CD4-positive, alpha-beta T cell treated with Interferon gamma for 1 hour (primary cell): ENCODE measurements around the gene WDR27.

Source experiments
- DNase-seq: peaks from one replicate; pipeline ENCODE4 v3.0.0-alpha.2; 2020

The WDR27 gene

DNA sequence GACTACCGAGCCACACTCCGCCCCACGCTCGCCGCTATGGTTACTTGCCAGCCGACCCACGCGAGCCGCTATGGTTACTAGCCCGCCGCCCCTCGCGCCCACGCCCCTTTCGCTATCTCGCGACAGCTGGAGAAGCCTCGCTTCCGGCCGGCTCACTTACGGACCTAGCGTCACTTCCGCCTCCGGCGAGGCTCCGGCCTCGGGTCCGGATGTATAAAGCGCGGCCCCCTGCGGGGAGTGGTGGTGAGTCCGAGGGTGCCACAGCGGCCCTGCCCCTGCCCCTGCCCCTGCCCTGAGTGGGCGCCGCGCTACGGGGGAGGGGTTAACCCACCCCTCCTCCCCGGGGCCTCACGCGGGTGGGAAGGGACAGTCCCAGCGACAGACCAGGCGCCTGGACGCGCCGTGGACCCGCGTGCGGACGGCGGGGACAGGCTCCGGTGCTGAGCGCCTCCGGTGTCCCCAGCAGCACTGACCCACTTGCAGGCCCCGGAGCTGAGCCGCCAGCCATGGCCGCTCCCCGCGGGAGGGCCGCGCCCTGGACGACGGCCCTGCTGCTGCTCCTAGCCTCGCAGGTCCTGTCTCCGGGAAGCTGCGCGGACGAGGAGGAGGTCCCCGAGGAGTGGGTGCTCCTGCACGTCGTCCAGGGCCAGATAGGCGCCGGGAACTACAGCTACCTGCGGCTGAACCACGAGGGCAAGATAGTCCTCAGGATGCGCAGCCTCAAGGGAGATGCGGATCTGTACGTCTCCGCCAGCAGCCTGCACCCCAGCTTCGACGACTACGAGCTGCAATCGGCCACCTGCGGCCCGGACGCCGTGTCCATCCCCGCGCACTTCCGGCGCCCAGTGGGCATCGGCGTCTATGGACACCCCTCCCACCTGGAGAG lies at the start of gene WDR27, which contains the start of gene C6orf120:
TSS of gene WDR27 (minus strand) at position 76 of the 886 bp plus-strand sequence. CDS start 13,024 bp downstream, outside the sequence.
TSS of gene C6orf120 (plus strand) at position 173 of the 886 bp plus-strand sequence. CDS start at position 507, 334 bp downstream.
- peak; percentile 97 for DNase-seq

DNA sequence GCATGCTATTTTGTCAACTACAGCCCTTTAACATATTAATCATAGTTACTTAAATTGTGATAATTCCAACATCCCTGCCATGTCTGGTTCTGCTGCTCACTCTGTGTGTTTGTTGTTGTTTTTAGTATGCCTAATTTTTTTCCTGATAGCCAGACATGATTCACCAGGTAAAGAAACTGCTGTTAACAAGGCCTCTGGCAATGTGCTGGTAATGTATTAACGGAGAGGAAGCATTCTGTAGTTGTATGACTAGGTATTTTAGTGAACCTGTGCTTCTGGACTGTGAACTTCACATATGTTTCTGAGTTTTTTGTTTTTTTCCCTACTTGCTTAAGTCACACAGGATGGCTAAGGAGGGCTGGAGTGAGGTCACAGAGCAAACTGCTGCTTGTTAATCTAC lies 44.7 kb upstream of the WDR27 start:
- no peak for DNase-seq

DNA sequence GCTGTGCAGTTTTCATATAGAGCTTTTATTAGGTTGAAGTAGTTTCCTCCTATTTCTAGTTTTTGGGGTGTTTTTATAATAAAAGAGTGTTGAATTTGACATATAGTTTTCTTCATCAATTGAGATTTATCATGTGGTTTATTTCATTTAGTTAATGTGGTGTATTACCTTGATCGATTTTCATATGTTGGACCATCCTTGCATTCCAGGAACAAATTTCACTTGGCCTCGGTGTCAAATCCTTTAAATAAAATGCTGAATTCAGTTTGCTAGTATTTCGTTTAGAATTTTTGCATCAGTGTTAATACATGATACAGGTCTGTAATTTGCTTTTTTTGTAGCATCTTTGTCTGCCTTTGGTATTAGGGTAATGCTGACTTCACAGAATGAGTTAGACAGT lies 43.6 kb upstream of the WDR27 start:
- no peak for DNase-seq

DNA sequence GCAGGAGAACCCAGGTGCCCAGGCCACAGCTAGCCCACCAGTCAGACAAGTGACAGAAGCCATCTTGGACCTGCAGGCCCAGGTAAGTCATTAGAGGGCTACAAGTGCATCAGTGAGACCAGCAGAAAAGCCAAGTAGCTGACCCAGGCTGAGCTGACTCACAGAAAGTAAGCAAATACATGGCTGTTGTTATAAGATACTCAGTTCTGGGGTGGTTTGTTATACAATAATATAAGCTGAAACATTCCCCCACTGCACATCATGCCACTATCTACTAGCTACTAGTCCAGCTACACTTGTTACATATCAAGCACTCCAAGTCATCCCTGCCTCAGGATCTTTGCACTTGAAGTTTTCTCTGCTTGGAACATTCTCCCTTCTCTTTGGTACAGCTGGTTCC lies 39.5 kb upstream of the WDR27 start:
- no peak for DNase-seq

DNA sequence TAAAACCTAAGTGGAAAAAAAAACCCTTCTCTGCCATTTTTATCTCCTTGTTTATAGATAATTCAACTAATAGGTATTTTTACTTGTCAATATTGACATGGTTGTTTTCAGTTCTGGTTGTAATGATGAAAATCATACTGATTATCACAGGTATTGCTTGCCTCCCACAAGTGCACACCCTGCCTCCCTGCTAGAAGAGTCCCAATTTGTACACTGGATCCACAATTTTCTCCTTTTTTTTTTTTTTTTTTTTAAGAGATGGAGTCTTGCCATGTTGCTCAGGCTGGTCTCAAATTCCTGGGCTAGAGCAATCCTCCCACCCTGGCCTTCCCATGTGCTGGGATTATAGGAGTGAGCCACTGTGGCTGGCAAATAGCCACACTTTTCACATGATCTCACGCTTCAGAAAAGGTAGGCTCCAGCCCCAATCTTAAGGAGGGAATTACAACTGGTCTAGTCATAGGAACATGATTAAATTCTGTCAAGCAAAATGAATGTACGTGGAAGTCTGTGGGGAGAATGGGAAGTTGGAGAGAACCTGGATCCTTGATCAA lies 37.2 kb upstream of the WDR27 start:
- no peak for DNase-seq

DNA sequence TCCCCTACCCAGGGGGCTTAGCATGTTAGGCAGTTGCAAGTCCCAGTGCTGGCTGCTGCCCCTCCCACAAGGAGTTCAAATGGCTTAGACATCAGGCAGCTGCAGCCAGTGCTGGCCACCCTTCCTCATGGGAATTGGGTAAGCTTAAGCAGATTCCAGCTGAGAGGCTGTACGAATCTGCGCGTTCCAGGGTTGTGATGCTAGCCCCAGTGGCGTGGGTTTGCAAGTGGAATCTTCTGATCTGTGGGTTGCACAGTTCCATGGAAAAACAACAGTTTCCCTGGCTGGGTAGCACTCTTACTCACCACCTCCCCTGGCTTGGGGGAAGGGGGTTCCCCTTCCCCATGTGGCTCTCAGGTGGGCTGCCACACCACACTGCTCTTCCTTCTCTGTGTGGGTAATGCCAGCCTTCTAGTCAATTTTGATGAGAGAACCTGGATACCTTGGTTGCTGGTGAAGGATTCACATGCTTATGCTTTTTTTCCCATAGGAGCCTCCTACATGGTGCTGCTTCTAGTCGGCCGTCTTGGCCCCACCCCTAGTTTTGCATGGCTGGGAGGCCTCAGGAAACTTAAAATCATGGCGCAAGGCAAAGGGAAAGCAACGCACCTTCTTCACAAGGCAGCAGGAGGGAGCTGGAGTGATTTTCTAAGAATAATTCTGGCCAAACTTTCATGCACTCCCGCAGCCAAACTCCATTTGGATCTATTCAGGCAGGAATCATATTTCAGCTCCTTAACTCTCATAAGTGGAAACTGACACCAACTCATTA lies 36.6 kb upstream of the WDR27 start:
- no peak for DNase-seq

DNA sequence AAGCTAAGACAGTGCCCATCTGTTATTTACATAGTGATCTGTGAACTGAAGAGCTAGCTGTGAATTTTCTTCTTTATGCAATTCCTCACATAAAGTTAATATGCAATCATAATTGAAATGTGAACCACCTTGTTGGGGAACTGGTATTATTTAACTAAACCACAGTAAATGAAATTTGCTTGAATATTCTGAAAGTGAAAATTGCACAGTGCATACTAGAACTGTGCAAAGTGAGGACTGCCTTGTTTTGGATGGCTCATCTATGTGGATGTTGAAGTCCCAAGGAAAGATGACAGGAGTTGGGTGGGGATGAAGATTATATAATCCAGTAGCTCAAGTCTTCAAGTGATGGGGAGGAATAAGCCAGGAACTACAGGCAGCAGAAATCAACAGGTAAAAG lies 28.1 kb upstream of the WDR27 start:
- DNase-seq = no peak

DNA sequence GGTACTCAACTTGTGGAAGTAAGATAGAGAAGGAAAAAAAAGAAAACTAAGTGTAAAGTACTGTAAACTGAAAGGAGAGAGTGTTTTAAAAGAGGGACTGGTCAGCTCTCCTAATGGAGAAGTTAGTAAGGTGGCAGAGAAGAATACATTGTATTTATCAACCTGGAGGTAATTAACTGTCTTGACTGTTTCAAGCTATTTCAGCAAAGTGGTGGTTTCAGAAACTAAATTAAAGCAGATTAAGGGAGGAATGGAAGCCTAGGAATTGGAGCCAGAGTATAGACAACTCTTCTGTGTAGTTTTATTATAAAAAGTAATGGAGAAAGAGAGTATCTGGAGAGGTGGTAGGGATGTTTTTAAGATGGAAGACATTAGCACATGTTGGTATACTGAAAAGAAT lies 25.1 kb upstream of the WDR27 start:
- DNase-seq = no peak

DNA sequence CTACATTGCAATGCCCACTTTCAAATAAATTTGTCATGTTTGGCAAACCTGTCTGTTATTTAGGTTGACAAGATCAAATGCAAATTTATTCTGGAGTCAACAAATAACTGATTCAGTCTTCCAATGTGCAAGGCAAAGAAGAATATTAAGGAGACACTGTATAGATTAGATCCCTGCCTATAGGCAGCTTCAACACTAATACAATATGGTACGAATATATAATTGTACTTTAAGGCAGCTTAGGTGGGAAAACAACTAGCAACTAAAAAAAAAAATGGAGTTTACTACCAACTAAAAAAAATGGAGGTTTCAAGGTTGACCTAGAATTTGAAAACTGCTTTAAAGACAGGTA lies 24.2 kb upstream of the WDR27 start:
- DNase-seq = no peak

DNA sequence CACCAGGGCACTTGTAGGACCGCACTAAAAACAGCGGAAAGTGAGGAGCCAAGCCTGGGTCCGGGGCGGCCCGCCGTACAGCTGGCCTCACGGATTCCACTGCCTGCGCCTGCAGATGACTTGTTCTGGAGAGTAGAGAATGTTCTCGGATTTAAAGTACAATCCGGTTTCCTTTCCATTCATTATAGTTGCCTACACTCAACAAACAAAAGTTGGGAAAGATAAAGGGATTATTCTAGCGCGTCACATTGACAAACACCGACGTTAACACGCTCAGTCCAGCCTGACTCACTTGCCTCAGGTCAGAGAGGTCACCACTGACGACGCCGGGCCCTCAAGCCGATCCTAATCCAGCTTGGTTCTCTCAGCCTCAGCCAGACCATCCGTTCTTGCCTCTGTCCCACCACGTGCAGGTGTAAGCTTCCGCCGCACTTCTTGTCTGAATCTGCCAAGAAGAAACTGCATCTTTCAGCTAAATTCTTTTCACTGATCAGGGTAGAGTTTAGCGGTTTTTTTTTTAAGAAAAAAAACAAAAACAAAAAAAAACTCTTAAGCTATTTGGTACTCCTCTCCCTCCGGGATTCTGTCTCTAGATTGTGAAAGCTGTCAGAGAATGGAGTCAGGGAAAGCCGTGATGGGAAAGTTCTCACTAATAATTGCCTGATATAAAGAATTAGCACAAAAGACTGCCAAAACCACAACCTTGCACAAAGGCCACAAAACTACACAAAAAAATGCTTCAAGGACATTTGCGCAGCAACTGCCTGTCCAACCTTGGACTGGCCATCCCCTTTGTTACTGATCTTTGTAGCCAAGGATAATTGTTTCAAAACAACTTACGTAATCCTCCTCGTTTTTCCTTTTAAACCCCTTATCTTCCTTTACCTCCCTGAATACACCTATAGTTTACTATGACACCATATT lies 23.6 kb upstream of the WDR27 start:
- DNase-seq = peak; percentile 34

DNA sequence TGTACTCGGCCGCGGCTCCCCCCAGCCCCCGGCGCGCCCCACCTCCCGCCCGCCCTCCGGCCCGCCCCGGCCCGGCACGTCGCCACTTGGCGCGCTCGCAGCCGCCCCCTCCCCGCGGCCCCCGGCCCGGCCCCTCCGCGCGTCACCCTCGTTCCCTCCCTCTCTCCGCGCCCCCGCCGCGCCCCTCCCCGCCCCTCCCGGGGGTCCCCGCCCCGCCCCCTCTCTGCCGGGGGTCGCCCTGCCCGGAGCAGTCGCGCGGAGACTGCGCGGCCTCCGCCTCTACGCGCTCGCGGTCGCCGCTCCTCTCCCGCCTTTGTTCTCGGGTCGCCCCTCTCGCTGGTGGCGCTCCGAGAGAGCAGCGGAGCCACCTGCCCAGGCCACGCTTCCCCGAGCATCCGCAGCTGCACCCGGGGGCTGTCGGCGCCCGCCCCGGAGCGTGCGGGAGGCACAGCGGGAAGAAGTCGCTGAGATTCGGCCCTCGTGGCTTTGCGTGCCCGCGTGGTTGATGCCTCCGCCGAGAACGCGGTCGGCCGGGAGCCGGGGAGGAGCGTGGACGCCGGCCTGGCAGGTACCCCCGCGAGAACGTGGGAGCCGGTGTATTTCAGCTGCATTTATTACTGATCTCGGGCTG lies 22.8 kb upstream of the WDR27 start, which contains the start of gene PHF10:
TSS of gene PHF10 (minus strand) at position 7 of the 631 bp plus-strand sequence. CDS start 569 bp downstream, outside the sequence.
- peak; percentile 69 for DNase-seq

DNA sequence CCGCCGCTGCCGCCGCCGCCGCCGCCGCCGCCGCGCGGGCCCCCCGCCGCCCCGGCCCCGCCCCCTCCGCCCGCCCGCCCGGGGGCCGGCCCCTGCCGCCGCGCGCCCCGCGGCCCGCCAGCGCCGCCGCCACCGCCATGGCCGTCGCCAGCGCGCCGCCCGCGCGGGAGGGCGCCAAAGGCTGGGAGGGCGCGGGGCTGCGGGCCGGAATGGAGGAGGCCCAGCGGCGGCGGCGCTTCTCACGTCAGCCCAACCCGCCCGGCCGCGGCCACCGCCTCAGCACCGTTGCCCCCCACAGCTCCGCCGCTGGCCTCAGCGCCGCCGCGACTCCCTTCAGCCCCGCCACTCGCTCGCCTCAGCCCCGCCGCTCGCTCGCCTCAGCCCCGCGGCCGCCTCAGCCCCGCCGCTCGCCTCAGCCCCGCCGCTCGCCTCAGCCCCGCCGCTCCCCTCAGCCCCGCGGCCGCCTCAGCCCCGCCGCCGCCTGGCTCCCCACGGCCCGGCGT lies 22.2 kb upstream of the WDR27 start:
- peak; percentile 23 for DNase-seq

DNA sequence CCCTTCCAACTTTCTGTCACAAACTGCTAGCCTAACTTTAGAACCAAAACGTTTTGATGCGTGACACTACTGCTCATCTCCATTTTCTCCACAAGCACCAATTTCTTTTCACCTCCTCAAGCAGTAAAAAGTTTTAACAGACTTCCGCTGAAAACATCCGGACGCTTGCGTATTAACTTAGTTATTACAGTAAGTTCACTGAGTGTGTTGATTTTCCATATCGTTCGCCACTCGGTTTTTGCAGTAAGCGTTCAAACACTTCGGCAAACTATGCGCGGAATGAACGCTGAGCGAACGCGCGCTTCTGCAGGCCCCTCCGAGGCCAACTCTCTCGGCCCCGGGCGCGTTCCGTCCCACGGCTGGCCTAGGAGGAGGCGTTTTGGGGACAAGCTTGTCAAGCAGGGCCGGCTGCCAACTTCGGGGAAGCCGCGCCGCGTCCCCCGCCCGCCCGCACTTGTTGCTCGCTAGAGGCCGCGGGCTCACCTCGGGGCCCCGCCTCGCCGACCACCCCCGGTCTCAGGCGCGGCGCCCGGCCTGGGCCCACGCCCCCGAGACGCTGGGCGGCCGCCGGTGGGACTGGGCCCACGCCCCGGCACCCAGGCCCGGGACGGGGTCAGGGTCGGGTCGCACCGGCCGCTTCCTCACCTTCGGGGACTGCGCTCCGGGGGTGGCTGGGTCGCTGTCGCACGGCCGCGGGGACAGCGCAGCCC lies 21.5 kb upstream of the WDR27 start:
- peak; percentile 67 for DNase-seq

DNA sequence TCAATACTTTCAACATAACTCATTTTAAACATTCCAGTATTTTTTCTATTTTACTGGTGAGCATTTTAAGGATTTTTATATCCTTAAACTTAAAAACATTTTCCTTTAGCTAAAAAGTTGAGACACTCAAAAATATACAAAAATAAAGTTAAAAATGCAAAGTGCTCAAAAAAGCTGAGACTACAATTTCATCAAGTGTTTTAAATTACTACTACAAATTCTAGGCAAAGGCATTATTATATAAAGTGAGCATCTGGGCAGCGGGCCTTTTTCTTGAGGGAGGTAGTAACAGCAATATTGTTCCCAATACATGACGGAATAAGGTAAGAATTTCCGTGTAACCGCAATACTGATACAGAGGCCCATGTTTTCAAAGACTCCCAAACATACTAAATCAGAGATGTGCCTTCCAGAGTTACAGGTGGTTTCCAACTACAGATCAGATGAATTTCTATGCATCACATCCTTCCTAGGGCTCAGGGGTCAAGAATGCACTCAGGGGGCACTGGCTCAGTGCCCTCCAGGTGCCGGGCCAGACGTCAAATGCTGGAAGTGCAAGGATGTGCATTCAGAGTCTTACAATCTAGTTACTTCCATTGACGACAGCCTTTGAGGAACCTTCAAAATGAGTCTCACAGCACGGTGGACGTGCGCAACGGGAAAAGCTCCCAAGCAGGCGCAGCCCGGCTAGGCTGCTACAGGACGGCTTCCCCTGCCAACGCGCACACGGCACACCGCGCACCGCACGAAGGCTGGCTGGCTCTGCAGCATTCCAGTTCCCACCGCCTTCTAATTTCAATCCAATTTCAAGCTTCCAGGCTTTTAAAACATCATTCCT lies 20.8 kb upstream of the WDR27 start:
- peak; percentile 27 for DNase-seq

DNA sequence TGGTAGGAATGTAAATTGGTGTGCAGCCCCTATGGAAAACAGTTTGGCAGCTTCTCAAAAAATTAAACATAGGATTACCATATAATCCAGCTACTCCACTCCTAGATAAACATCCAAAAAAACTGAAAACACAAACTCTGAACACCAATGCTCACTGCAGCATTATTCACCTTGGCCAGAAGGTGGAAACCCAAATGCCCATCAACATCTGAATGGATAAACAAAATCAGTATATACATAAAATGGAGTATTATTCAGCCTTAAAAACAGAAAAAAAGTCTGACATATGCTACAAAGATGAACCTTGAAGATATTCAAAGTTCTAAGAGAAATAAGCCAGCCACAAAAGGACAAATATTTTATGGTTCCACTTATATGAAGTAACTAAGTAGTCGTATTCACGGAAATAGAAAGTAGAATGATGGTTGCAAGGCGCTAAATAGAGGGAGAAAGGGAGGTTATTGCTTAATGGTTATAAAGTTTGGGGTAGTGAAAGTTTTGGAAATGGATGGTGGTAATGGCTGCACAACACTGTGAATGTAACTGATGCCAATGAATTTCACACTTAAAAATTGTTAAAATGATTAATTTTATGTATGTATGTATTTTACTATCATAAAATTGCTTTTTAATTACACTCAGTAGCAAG lies 18.5 kb upstream of the WDR27 start:
- DNase-seq = no peak

DNA sequence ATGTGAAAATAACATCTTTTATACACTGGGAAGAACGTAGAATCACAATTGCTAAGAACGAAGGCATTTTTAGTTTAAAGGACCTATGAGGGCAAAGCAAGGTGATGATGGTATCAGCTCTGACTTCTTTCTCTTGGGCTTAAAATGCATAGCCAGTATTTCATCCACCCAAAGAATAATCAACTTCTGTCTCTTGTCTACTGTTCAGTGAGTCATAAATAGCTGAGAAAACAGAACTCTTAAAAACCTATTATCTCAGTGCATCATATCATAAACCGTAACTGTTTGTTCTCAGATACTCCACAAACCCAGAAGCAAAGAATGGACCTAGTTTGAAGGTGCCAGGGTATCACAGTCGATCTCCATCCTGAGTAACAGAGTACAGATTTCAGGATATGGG lies 17.3 kb upstream of the WDR27 start:
- no peak for DNase-seq

DNA sequence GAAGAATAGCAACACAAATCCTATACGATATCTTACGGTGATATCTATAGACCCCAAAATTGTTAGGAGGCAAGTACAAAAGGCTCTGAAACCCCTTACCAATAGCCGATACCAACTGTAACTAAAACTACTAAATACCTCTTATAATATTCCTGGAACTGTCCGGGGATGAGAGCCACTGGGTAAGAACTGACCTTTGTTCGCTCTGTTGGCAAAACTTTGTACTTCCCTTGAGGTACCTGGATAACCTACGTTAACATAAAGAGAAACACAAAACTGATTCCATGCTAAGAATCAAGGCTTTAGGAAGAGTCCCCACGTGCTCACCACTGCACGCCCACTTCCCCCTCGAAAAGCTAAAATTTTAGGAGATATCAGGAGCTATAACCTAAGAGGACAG lies 12.8 kb upstream of the WDR27 start:
- DNase-seq = no peak

DNA sequence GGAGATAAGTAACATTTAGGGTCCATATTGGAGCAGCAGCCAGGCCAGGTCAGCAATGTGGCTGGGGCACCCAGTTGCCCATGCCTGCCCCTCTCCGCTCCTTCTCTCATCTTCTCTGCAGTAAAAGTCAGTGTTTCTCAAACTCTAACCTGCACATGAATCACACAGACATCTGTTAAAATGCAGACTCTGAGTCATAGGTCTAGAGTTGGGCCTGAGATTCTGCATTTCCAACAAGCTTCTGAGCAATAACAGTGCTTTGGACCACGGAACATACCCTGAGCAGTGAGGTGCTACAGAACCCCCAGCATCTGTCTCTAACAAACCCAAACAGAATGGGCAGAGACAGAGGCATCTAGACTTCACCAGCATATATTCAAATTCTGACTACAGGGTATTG lies 12.3 kb upstream of the WDR27 start:
- DNase-seq = no peak

DNA sequence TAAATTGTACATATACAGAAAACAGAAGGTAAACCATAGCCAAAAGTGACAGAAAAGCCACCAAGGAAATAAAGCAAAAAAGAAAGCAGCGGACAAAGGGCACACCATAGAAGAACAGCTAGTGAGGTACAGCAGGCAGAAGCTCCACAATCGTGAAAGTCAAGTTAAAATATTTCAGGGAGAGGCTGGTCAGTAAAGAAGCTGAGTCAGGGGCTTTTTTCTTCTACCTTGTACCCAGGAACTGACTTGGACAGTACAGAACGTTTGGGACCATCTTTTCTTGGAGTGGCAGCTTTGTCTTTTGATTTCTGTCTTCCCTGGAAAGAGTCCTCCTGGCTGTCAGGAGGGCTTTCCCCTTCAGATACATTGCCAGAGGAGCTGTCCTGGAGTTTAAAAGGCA lies 8.2 kb upstream of the WDR27 start:
- no peak for DNase-seq

DNA sequence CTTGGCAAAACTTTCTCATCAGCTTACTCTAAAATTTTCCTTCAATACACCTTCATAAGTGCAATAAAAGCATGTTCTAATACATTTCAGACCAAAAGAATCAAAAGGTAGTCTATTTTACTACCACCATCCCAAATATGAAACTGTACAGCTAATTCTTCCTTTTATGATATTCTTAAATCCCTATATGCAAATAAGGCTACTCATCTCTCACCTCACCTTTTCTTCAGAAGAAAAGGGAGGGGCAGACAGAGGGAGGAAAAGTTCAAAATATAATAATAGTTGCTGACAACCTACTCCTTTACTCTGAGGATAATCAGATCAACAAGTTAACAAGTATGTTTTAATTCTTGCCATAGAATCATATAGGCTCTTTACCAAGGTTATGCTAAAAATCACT lies 7.5 kb upstream of the WDR27 start:
- DNase-seq = no peak
